DOHH2 (cell line): ENCODE measurements around the gene APOBEC3A.

Experiments
- CTCF ChIP-seq: fragments of 200-600 bp; sonication (generic); IDR thresholded peaks from one replicate; pipeline ENCODE4 v1.5.1; 2014; ENCODE audit warnings: antibody characterized with exemption, mild to moderate bottlenecking, low read depth, low read length; ENCODE audit not compliant: poor library complexity, severe bottlenecking
- EZH2phosphoT487 ChIP-seq: fragments of 200-600 bp; sonication (generic); IDR thresholded peaks from 2 replicates; pipeline ENCODE4 v1.6.1; 2017; ENCODE audit warnings: borderline replicate concordance, mild to moderate bottlenecking, antibody characterized with exemption, low read length, moderate library complexity, mixed read lengths

- no peak for TF ChIP-seq CTCF
- no peak for TF ChIP-seq EZH2phosphoT487
These were observed 3.6 kb upstream of the APOBEC3A start for GRCh38 chr22:38953577-38954413.
